Prostate gland (tissue), 2 donors: ENCODE results near the gene ONECUT3. TPM values are rescaled to one million over a fixed set of nuclear protein-coding genes. Genes with fewer than 3 reads are reported as not detected.
"Not testable (repeated sequence)": the region's sequence is repeated elsewhere in the genome, so short reads cannot be mapped to it uniquely, and the experiment has no call there.

Source experiments
- DNase-seq: peaks from one replicate; pipeline ENCODE4 v3.0.0-alpha.2; 2019; ENCODE audit warnings: low spot score
- H3K27ac ChIP-seq, 2 donors: fragments of 200-600 bp; sonication (generic); 2 replicates each; pipeline ENCODE4 v1.5.1; 2017 to 2019
- H3K27me3 ChIP-seq: fragments of 200-600 bp; sonication (generic); replicated peaks from 2 replicates; pipeline ENCODE4 v1.5.1; 2019; ENCODE audit not compliant: insufficient read depth
- H3K36me3 ChIP-seq, 2 donors: fragments of 200-600 bp; sonication (generic); 1 replicate in 1 of 2; 2 replicates in 1 of 2; pipeline versions ENCODE4 v1.5.1 to v1.8.1; 2017 to 2019
- H3K4me1 ChIP-seq: fragments of 200-600 bp; sonication (generic); replicated peaks from 2 replicates; pipeline ENCODE4 v1.5.1; 2019
- H3K4me3 ChIP-seq, 2 donors: fragments of 200-600 bp; sonication (generic); 2 replicates each; pipeline ENCODE4 v1.5.1; 2017 to 2019
- H3K9me3 ChIP-seq: fragments of 200-600 bp; sonication (generic); 2 replicates; pipeline ENCODE4 v1.5.1; 2017
- POLR2A ChIP-seq: fragments of 450-650 bp; IDR thresholded peaks from one replicate; pipeline ENCODE4 v1.6.1; 2016; ENCODE audit warnings: antibody characterized with exemption, mild to moderate bottlenecking
- POLR2AphosphoS5 ChIP-seq: sonication (generic); formaldehyde crosslinking; IDR thresholded peaks from one replicate; pipeline ENCODE4 v1.6.1; 2017; ENCODE audit warnings: antibody characterized with exemption
- WGBS: methylation state at CpG from one replicate; pipeline ENCODE4 v1.1.5; 2018; 5-methylcytosine and 5-hydroxymethylcytosine counted together
- intact Hi-C: fragments of 100-400 bp; cut with DNase I; formaldehyde crosslinking; loops from one replicate; pipeline ENCODE4 v1.14.2; 2022
- total RNA-seq, 2 donors: library from RNA; depleted of rRNA; stranded (reverse); fragments of >200 nt; gene quantifications; one replicate each; pipeline ENCODE4 v1.1.0, GENCODE V29; 2016
- TF ChIP-seq, protein P1 (sequence below), 4 experiments: fragments of 200-600 bp in 2 of 4; fragments of 450-650 bp in 2 of 4; sonication (generic) in 2 of 4; IDR thresholded peaks; 1 replicate in 3 of 4; 2 replicates in 1 of 4; pipeline ENCODE4 v1.5.1; 2016 to 2019; ENCODE audit warnings: antibody characterized with exemption in 4 of 4, mild to moderate bottlenecking in 2 of 4, moderate library complexity in 2 of 4

ONECUT3 gene
- total RNA-seq, 2 donors from 2014 or later = not detected

DNA sequence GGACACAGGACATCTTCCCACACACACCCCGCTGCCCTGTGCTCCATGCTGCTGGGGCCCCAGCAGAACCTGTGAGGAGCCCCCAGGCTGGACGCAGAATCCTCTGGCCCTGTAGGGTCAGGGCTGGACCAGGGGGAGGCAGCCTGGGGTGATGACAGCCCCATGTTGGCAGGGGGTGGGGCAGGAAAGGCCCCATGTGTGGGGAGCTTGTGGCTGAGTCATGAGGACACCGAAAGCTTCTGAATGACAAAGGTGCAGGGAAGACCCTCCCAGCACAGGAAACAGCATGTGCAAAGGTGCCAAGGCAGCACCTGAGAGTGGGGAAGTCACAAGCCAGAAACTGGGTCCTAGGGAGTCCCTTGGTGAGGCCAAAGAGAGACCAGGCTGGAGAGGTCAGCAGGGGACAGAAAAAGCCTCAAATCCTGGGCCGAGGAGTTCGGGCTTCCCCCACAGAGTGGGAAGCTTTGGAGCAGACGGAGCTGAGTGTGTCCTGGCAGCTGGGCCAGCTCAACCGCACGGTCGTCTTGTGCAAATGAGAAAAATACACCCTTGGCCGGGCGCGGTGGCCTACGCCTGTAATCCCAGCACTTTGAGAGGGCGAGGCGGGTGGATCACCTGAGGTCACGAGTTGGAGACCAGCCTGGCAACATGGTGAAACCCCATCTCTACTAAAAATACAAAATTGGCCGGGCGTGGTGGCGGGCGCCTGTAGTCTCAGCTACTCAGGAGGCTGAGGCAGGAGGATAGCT, 41.3 kb downstream of the ONECUT3 start:
- no peaks in the 10 kb centered on the region for H3K9me3 ChIP-seq
- no peak for DNase-seq
- intact Hi-C loops = loop anchor here (10.0 kb wide), 1 partner anchor 120 kb away; no protein-coding TSS in a partner anchor
- peaks cover 3% of the 10 kb centered on the region for H3K27me3 ChIP-seq
- no peaks in the 10 kb centered on the region for H3K36me3 ChIP-seq
- no peaks in the 10 kb centered on the region for H3K4me1 ChIP-seq
- WGBS = 83% methylated on average over 20 of the region's 20 CpGs
- TF ChIP-seq POLR2AphosphoS5 (no peak), POLR2A (no peak)
- TF ChIP-seq, protein P1, sequence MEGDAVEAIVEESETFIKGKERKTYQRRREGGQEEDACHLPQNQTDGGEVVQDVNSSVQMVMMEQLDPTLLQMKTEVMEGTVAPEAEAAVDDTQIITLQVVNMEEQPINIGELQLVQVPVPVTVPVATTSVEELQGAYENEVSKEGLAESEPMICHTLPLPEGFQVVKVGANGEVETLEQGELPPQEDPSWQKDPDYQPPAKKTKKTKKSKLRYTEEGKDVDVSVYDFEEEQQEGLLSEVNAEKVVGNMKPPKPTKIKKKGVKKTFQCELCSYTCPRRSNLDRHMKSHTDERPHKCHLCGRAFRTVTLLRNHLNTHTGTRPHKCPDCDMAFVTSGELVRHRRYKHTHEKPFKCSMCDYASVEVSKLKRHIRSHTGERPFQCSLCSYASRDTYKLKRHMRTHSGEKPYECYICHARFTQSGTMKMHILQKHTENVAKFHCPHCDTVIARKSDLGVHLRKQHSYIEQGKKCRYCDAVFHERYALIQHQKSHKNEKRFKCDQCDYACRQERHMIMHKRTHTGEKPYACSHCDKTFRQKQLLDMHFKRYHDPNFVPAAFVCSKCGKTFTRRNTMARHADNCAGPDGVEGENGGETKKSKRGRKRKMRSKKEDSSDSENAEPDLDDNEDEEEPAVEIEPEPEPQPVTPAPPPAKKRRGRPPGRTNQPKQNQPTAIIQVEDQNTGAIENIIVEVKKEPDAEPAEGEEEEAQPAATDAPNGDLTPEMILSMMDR (IDR thresholded peaks at IDR 0.05) = no peak
- H3K27ac ChIP-seq = no peak overlapping the region
- no peak overlapping the region for H3K4me3 ChIP-seq

- TF ChIP-seq POLR2AphosphoS5 (no peak), POLR2A (no peak)
- TF ChIP-seq, protein P1 (IDR thresholded peaks at IDR 0.05) = no peak
- H3K4me1 ChIP-seq = no peaks in the 10 kb centered on the region
- no peak for DNase-seq
- intact Hi-C loops = loop anchor here (10.0 kb wide), 1 partner anchor 122 kb away; no protein-coding TSS in a partner anchor
- peaks cover 3% of the 10 kb centered on the region for H3K27me3 ChIP-seq
- no peaks in the 10 kb centered on the region for H3K36me3 ChIP-seq
- H3K27ac ChIP-seq = no peak overlapping the region
- H3K4me3 ChIP-seq = no peak overlapping the region
- no peaks in the 10 kb centered on the region for H3K9me3 ChIP-seq
- 51% methylated on average over 44 of the region's 52 CpGs for WGBS
These were observed 43.3 kb downstream of the ONECUT3 start for GRCh38 chr19:1796395-1797142.

- H3K27me3 ChIP-seq, H3K4me3 ChIP-seq, H3K9me3 ChIP-seq, H3K36me3 ChIP-seq, DNase-seq, H3K4me1 ChIP-seq, H3K27ac ChIP-seq: not testable (repeated sequence)
- intact Hi-C loops = loop anchor here (10.0 kb wide), 1 partner anchor 123 kb away; no protein-coding TSS in a partner anchor
- WGBS = 89% methylated on average over 7 of the region's 7 CpGs
These were observed 44.0 kb downstream of the ONECUT3 start for GRCh38 chr19:1797313-1797712.

GRCh38 chr19:1799695-1800342, 46.5 kb downstream of the ONECUT3 start:
- Histone ChIP-seq H3K4me1 (no peaks in the 10 kb centered on the region), H3K36me3 (no peaks in the 10 kb centered on the region), H3K4me3 (no peak overlapping the region), H3K27ac (no peak overlapping the region), H3K9me3 (no peaks in the 10 kb centered on the region), H3K27me3 (peaks cover 3% of the 10 kb centered on the region)
- TF ChIP-seq POLR2A (no peak), POLR2AphosphoS5 (no peak)
- TF ChIP-seq, protein P1 (IDR thresholded peaks at IDR 0.05) = no peak
- WGBS = 81% methylated on average over 36 of the region's 36 CpGs
- DNase-seq = no peak
- intact Hi-C loops = loop anchor here (10.0 kb wide), 1 partner anchor 125 kb away; no protein-coding TSS in a partner anchor

DNA sequence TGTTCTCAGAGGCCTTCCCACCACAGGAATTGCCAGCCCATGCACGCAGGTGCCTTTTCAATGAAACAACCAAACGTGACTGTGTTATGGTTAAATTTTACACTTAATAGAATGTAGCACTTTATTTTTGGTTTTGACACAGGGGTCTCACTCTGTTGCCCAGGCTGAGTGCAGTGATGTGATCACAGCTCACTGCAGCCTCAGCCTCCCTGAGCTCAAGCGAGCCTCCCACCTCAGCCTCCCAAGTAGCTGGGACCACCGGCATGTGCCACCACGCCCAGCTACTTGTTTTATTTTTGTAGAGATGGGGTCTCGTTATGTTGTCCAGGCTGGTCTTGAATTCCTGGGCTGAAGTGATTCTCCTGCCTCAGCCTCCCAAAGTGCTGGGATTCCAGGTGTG, 51.6 kb downstream of the ONECUT3 start:
- H3K27me3 ChIP-seq = no peaks in the 10 kb centered on the region
- no peaks in the 10 kb centered on the region for H3K9me3 ChIP-seq
- no peak overlapping the region for H3K4me3 ChIP-seq
- intact Hi-C loops = no loop called here
- WGBS = 85% methylated on average over 6 of the region's 6 CpGs
- TF ChIP-seq, protein P1 (IDR thresholded peaks at IDR 0.05) = no peak
- no peak for TF ChIP-seq POLR2A
- no peak for TF ChIP-seq POLR2AphosphoS5
- H3K4me1 ChIP-seq = no peaks in the 10 kb centered on the region
- no peaks in the 10 kb centered on the region for H3K36me3 ChIP-seq
- no peak overlapping the region for H3K27ac ChIP-seq
- no peak for DNase-seq
